Osteocyte (in vitro differentiated cells): Measurements from ENCODE around the gene CNKSR2. TPM values are rescaled to one million over a fixed set of nuclear protein-coding genes. Genes with fewer than 3 reads are reported as not detected.
A peak's percentile ranks its signal among the peaks of the same experiment; 100 is the strongest.

ENCODE experiments used
- DNase-seq: peaks from one replicate; pipeline ENCODE4 v3.0.0; 2021; ENCODE audit warnings: mixed read lengths; ENCODE audit not compliant: unreplicated experiment; ENCODE audit errors: extremely low spot score
- H3K27ac Mint-ChIP-seq: one replicate; pipeline ENCODE4 v1.8.0; 2021; ENCODE audit warnings: mild to moderate bottlenecking, mixed read lengths; ENCODE audit not compliant: unreplicated experiment
- H3K27me3 Mint-ChIP-seq: one replicate; pipeline ENCODE4 v1.8.0; 2021; ENCODE audit warnings: mixed read lengths; ENCODE audit not compliant: unreplicated experiment
- H3K36me3 Mint-ChIP-seq: one replicate; pipeline ENCODE4 v1.8.0; 2021; ENCODE audit warnings: mixed read lengths; ENCODE audit not compliant: unreplicated experiment
- H3K4me1 Mint-ChIP-seq: one replicate; pipeline ENCODE4 v1.8.0; 2021; ENCODE audit warnings: mixed read lengths; ENCODE audit not compliant: unreplicated experiment
- H3K4me3 Mint-ChIP-seq: one replicate; pipeline ENCODE4 v1.8.0; 2021; ENCODE audit warnings: mild to moderate bottlenecking, moderate library complexity, mixed read lengths; ENCODE audit not compliant: unreplicated experiment
- H3K9me3 Mint-ChIP-seq: one replicate; pipeline ENCODE4 v1.8.0; 2021; ENCODE audit warnings: mixed read lengths; ENCODE audit not compliant: unreplicated experiment
- total RNA-seq: library from RNA; stranded (reverse); gene quantifications from 2 replicates; pipeline ENCODE4 v1.2.1, GENCODE V29; 2021
- TF ChIP-seq, protein P1 (sequence below): fragments of 200-600 bp; sonication (generic); IDR thresholded peaks from 2 replicates; pipeline ENCODE4 v1.5.0; 2021; ENCODE audit warnings: antibody characterized with exemption, mild to moderate bottlenecking, moderate library complexity

The CNKSR2 gene
- total RNA-seq, 1 donor from 2014 or later: 1.1 TPM

DNA sequence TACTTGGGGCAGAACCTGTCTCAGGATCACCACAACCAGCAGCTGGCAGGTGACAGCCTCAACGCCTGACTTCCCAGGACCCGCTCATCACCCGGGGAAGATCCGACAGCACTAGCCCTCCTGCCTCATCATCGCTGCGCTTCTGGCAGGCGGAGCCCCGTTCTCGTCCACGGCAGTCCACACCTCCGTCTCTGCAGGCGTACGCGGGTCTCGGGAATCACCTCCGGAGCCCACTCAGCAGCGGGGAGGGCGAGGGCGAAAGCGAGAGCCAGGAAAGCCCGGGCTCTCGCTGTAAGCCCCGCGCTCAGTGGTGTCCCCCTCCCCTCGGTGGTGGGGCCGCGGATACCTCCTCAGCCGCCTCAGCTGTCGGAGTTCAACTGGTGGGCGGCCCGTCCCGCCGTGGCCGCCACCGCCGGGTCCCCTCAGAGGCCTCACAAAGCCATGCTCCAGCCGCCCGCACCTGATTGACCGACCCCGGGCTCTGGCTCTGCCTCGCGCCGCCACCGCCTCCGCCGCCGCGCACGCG lies 518 bp upstream of the CNKSR2 start:
- Mint-ChIP-seq H3K36me3 (no peaks in the 10 kb centered on the region), H3K27ac (no peak overlapping the region), H3K4me1 (peaks cover 14% of the 10 kb centered on the region), H3K9me3 (no peaks in the 10 kb centered on the region), H3K4me3 (peak overlapping the region; percentile 69), H3K27me3 (peaks cover 47% of the 10 kb centered on the region)
- TF ChIP-seq, protein P1, sequence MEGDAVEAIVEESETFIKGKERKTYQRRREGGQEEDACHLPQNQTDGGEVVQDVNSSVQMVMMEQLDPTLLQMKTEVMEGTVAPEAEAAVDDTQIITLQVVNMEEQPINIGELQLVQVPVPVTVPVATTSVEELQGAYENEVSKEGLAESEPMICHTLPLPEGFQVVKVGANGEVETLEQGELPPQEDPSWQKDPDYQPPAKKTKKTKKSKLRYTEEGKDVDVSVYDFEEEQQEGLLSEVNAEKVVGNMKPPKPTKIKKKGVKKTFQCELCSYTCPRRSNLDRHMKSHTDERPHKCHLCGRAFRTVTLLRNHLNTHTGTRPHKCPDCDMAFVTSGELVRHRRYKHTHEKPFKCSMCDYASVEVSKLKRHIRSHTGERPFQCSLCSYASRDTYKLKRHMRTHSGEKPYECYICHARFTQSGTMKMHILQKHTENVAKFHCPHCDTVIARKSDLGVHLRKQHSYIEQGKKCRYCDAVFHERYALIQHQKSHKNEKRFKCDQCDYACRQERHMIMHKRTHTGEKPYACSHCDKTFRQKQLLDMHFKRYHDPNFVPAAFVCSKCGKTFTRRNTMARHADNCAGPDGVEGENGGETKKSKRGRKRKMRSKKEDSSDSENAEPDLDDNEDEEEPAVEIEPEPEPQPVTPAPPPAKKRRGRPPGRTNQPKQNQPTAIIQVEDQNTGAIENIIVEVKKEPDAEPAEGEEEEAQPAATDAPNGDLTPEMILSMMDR: no peak
- DNase-seq: peak; percentile 88

DNA sequence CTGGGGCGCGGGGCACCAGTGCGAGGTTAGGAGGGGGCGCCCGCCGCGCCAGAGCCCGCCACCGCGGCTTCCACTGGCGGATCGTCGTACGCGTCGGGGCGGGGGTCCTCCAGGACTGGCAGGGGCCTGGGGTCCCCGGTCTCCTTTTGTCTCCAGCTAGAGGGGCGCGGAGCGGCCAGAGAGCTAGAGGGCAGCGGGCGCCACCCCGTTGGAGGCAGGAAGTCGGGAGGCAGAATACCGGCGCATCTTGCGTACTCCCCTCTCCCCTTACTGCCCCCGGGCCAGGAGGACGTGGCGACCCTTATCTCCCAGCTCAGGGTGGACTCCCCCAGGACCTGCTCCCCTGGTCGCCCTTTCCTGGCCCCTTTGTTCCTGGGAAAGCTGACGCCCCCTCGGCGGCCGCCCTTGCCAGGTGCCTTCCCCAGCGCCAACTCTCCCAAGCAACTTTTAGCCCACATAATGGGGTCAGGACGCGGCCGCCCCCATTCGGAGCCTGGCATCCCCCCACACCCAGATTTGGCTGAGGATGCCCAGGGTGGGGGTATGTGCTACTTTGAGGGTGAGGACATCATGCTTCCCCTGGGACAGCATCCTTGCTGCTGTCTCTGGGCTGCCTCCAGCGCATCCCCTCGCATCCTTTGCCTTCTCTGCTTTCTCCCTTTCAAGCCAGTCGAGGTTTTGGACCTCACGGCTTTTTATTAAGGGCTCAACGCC lies 933 bp downstream of the CNKSR2 start:
- no peak for DNase-seq
- peak overlapping the region; percentile 79 for H3K4me3 Mint-ChIP-seq
- no peaks in the 10 kb centered on the region for H3K36me3 Mint-ChIP-seq
- peaks cover 51% of the 10 kb centered on the region for H3K27me3 Mint-ChIP-seq
- no peak overlapping the region for H3K27ac Mint-ChIP-seq
- TF ChIP-seq, protein P1: no peak
- H3K4me1 Mint-ChIP-seq: peaks cover 14% of the 10 kb centered on the region
- no peaks in the 10 kb centered on the region for H3K9me3 Mint-ChIP-seq

- peaks cover 51% of the 10 kb centered on the region for H3K27me3 Mint-ChIP-seq
- no peak for DNase-seq
- H3K4me3 Mint-ChIP-seq: peak overlapping the region; percentile 51
- no peaks in the 10 kb centered on the region for H3K9me3 Mint-ChIP-seq
- peaks cover 14% of the 10 kb centered on the region for H3K4me1 Mint-ChIP-seq
- TF ChIP-seq, protein P1: peak; percentile 21
- H3K27ac Mint-ChIP-seq: no peak overlapping the region
- H3K36me3 Mint-ChIP-seq: no peaks in the 10 kb centered on the region
Measured at GRCh38 chrX:21375708-21376009, 1.4 kb downstream of the CNKSR2 start.

DNA sequence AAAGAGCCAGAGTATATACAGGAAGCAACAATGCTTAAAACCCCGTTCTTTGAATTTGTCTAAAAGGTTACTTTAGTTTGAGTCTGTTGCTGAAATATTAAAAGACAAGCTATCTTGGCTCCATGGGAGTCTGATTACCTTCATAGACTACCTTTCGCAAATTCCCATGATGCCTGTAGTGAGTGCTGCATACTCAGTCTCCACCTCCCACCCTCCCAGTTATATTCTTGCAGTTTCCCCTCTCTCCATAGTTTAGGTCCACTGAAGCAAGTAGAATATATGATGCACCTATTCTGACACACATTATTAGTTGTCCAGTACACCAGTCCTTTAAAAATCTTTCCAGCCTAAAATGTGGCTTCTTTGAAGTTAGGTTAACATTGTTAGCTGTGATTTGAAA lies 2.4 kb downstream of the CNKSR2 start:
- no peaks in the 10 kb centered on the region for H3K9me3 Mint-ChIP-seq
- no peak overlapping the region for H3K27ac Mint-ChIP-seq
- peaks cover 49% of the 10 kb centered on the region for H3K27me3 Mint-ChIP-seq
- no peaks in the 10 kb centered on the region for H3K36me3 Mint-ChIP-seq
- DNase-seq: no peak
- H3K4me1 Mint-ChIP-seq: peaks cover 14% of the 10 kb centered on the region
- TF ChIP-seq, protein P1: no peak
- no peak overlapping the region for H3K4me3 Mint-ChIP-seq

DNA sequence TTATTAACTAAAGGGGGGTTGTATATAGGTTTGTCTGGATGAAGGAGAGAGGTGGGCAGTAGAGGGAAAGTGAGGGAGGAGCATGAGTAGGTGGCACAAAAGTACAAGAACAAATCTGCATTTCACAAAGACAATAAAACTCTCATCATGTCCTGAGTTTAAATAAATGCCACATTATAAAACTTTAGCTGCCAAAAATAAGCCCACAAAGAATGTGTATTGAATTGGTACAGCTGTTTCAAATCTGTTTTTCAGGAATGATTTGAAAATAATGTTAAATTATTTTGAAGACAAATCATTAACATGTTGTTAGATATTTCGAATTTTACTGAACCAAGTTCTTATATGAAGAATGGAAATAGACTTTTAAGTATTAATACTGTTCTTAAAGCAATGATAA lies 5.8 kb downstream of the CNKSR2 start:
- Mint-ChIP-seq H3K4me3 (no peak overlapping the region), H3K27me3 (peaks cover 40% of the 10 kb centered on the region), H3K27ac (no peak overlapping the region), H3K4me1 (peaks cover 6% of the 10 kb centered on the region), H3K9me3 (no peaks in the 10 kb centered on the region), H3K36me3 (no peaks in the 10 kb centered on the region)
- TF ChIP-seq, protein P1: no peak
- DNase-seq: no peak
